BE2C (cell line): ENCODE measurements around the gene FMNL2.

Experiments
- DNase-seq: peaks from one replicate; pipeline ENCODE4 v3.0.0-alpha.2; 2020
- H3K27me3 ChIP-seq: fragments of 250-450 bp; sonication (Bioruptor Pico); 2 replicates; pipeline ENCODE4 v1.5.1; 2020; ENCODE audit warnings: mild to moderate bottlenecking
- H3K36me3 ChIP-seq: fragments of 250-450 bp; sonication (Bioruptor Pico); 2 replicates; pipeline ENCODE4 v1.5.1; 2020; ENCODE audit warnings: mild to moderate bottlenecking
- H3K4me1 ChIP-seq: fragments of 250-450 bp; sonication (Bioruptor Pico); 2 replicates; pipeline ENCODE4 v1.5.1; 2020
- H3K4me3 ChIP-seq: 2 replicates; pipeline ENCODE4 v1.5.1; 2011; ENCODE audit warnings: low read depth, low read length
- H3K9me3 ChIP-seq: fragments of 250-450 bp; sonication (Bioruptor Pico); 2 replicates; pipeline ENCODE4 v1.5.1; 2020
- TF ChIP-seq, protein P1 (sequence below): IDR thresholded peaks from 2 replicates; pipeline ENCODE4 v1.5.1; 2012; ENCODE audit warnings: mild to moderate bottlenecking, low read depth, low read length

Gene FMNL2

DNA sequence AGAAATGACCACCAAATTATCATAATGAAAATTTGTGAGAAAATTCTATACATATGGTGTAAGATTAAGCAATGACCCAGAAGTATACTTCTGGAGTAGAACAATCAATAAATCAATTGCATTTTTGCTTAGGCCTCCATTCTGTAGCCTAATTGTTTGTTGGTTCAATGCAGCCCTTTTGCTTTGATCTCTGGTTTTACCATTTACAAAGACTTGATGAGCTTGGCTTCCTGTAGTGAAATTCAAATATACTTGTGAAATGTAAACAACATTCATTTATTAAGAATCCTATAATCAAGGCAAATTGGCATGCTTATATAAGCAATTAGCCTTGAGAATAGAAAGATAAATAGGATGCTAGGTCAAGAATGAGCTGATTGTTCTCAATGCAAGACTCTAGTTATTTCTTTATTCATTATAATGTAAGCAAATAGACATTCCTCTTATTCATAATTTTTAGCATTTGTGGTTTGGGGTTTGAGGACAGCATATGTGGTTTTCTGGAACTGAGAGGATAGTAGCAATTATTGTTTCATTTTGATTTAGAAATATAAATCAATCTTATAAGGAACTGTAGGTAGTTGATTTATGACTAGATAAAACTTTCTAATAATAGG lies 9.7 kb downstream of the FMNL2 start:
- Histone ChIP-seq H3K4me3 (no peak overlapping the region), H3K9me3 (no peaks in the 10 kb centered on the region), H3K27me3 (no peaks in the 10 kb centered on the region), H3K36me3 (no peaks in the 10 kb centered on the region), H3K4me1 (no peaks in the 10 kb centered on the region)
- DNase-seq: no peak
- TF ChIP-seq, protein P1, sequence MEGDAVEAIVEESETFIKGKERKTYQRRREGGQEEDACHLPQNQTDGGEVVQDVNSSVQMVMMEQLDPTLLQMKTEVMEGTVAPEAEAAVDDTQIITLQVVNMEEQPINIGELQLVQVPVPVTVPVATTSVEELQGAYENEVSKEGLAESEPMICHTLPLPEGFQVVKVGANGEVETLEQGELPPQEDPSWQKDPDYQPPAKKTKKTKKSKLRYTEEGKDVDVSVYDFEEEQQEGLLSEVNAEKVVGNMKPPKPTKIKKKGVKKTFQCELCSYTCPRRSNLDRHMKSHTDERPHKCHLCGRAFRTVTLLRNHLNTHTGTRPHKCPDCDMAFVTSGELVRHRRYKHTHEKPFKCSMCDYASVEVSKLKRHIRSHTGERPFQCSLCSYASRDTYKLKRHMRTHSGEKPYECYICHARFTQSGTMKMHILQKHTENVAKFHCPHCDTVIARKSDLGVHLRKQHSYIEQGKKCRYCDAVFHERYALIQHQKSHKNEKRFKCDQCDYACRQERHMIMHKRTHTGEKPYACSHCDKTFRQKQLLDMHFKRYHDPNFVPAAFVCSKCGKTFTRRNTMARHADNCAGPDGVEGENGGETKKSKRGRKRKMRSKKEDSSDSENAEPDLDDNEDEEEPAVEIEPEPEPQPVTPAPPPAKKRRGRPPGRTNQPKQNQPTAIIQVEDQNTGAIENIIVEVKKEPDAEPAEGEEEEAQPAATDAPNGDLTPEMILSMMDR: no peak

DNA sequence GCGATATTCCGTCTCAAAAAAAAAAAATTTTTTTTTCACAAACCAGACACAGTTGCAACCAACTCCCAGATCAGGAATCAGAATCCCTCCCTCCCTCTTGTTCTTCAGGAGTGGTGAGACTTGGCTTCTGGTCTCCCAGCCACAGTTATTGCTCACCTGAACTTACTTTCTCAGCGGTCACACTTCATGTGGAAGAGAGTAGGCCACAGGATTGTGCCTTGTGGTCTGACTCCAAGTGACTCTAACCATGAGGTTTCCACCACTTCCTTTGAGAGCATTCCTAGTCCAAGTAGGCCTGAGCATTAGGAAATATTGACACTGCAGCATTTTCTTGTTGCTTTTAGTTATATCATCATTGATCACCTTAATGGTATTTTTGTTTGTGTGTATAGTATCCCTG lies 12.1 kb downstream of the FMNL2 start:
- Histone ChIP-seq H3K9me3 (no peaks in the 10 kb centered on the region), H3K27me3 (no peaks in the 10 kb centered on the region), H3K36me3 (no peaks in the 10 kb centered on the region), H3K4me3 (no peak overlapping the region), H3K4me1 (no peaks in the 10 kb centered on the region)
- no peak for DNase-seq
- TF ChIP-seq, protein P1: no peak

DNA sequence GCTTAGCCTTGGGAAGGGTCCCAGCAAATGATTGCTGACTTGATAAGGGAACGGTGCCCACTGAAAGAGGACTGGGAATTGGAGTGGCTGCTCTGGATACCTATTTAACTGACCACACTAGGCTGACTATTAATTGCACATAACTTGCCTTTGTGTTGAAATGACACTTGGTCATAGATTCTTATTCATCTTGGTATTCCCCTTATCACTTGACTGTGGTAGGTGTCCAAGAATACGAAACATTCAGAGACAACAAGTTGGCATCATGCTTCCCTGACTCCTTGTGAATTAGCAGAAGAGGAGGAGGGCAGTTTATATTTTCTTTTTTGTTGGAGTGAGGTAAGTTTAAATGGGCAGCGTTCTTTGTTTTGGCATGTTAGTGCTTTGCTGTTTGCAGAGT lies 13.4 kb downstream of the FMNL2 start:
- no peaks in the 10 kb centered on the region for H3K27me3 ChIP-seq
- no peaks in the 10 kb centered on the region for H3K36me3 ChIP-seq
- H3K4me3 ChIP-seq: no peak overlapping the region
- no peaks in the 10 kb centered on the region for H3K9me3 ChIP-seq
- no peak for DNase-seq
- TF ChIP-seq, protein P1: no peak
- H3K4me1 ChIP-seq: no peaks in the 10 kb centered on the region

DNA sequence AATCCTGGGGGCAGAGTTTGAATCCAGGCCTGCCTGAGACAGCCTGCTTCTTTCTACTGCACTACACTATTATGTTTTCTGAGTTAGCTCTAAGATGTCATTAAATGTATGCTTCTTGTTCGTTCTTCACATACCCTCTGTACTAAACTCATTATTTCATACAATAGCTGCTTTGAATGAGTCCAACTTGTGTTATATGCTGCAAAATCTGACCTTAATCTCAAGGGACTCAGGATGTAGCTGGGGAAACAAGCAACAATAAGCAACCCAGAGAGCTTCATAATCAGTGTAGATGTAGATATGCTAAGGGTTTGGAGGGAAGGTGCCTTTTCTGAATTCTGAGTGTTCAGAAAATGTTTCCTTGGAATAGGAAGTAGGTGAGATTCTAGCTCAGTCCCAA lies 14.4 kb downstream of the FMNL2 start:
- no peaks in the 10 kb centered on the region for H3K36me3 ChIP-seq
- no peaks in the 10 kb centered on the region for H3K4me1 ChIP-seq
- DNase-seq: no peak
- TF ChIP-seq, protein P1: no peak
- no peaks in the 10 kb centered on the region for H3K27me3 ChIP-seq
- no peak overlapping the region for H3K4me3 ChIP-seq
- H3K9me3 ChIP-seq: no peaks in the 10 kb centered on the region

DNA sequence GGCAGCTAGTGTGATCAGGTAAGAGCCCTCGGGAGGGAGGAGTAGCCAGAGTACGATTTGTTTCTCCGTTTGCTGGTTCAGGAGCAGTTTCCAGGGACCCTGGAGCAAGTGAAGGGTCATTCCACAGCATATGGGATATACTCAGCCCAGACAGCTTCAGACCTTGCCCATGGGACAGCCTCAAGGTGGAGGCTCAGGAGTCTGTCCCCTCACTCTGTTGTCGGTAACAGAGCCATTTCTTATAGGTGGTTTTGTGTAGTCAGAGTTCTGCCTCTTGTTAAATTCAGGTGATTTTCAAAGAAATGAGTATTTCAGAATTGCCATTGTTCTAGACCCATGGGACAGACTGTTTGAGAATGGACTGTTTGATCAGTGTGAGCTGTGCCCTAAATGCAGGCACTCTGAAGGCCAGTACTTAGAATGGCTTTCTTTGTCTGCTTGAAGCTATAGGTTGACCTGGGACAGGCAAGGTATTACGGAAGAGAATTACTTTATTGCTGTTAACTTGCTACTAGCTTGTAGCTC lies 15.2 kb downstream of the FMNL2 start:
- H3K4me1 ChIP-seq: no peaks in the 10 kb centered on the region
- TF ChIP-seq, protein P1: no peak
- no peaks in the 10 kb centered on the region for H3K9me3 ChIP-seq
- no peak overlapping the region for H3K4me3 ChIP-seq
- no peaks in the 10 kb centered on the region for H3K36me3 ChIP-seq
- no peaks in the 10 kb centered on the region for H3K27me3 ChIP-seq
- DNase-seq: no peak

DNA sequence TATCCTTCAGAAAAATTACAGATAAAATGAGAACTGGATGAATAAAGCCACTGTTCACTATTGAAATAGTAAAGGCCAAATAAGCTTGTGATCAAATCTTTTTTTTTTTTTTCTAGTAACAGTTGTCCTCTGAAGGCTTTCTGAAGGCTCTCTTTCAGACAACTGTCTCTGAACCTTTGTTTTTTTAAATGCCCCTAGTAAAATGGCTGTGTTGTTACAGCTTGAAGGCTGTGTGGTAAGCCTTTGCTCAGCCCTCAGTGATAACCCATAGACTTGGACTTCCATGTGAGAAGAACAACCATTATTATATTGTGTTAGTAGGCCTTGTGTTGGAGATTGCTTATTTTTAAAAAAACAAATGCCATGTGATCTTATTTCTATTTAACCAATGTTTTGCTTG lies 17.6 kb downstream of the FMNL2 start:
- Histone ChIP-seq H3K9me3 (no peaks in the 10 kb centered on the region), H3K27me3 (no peaks in the 10 kb centered on the region), H3K36me3 (no peaks in the 10 kb centered on the region), H3K4me3 (no peak overlapping the region), H3K4me1 (no peaks in the 10 kb centered on the region)
- TF ChIP-seq, protein P1: no peak
- DNase-seq: no peak
